A549 (cell line): ENCODE measurements around the gene AFF1. TPM values are rescaled to one million over a fixed set of nuclear protein-coding genes. Genes with fewer than 3 reads are reported as not detected.

Experiments
- ATAC-seq, 2 experiments: fragments of 200-7000 bp in 1 of 2; fragments of >200 bp in 1 of 2; cut with Nextera tagmentation in 1 of 2; cut with Tn5 transposase in 1 of 2; 3 replicates each; pipeline versions ENCODE4 v1.8.0 to v1.9.1; 2018 to 2020; ENCODE audit warnings: mild to moderate bottlenecking in 1 of 2, moderate library complexity in 1 of 2
- CTCF ChIA-PET: fragments of 300-600 bp; sonication (Branson Sonifier 250); formaldehyde crosslinking; extraction: SDS; loops from one replicate; lab custom pipeline; 2021; ENCODE audit warnings: antibody characterized with exemption, inconsistent platforms; lab: Yijun Ruan, JAX
- POLR2A ChIA-PET: fragments of 350-600 bp; formaldehyde crosslinking; extraction: SDS; loops from one replicate; lab custom pipeline; 2021; ENCODE audit warnings: antibody characterized with exemption, inconsistent platforms; lab: Yijun Ruan, JAX
- DNase-seq, 2 experiments: peaks; one replicate each; pipeline versions ENCODE4 v3.0.0 to v3.0.0-alpha.2; 2011 to 2016; ENCODE audit warnings: low read depth in 1 of 2, low spot score in 1 of 2
- FAIRE-seq: peaks from 2 replicates; lab custom pipeline; 2011; peaks lifted over from hg19 to GRCh38; lab: Jason Lieb, UNC
- H3K27ac ChIP-seq, 2 experiments: fragments of >200 bp; sonication (Bioruptor Twin); formaldehyde crosslinking; 3 replicates each; pipeline ENCODE4 v1.5.1; 2016 to 2017
- H3K4me1 ChIP-seq: fragments of >200 bp; sonication (Bioruptor Twin); formaldehyde crosslinking; 3 replicates; pipeline ENCODE4 v1.6.1; 2016
- H3K4me2 ChIP-seq: fragments of >200 bp; sonication (Bioruptor Twin); formaldehyde crosslinking; 3 replicates; pipeline ENCODE4 v1.6.1; 2016
- H3K4me3 ChIP-seq: fragments of >200 bp; sonication (Bioruptor Twin); formaldehyde crosslinking; 3 replicates; pipeline ENCODE4 v1.5.1; 2016
- H3K9me3 ChIP-seq: fragments of >200 bp; sonication (Bioruptor Twin); formaldehyde crosslinking; 3 replicates; pipeline ENCODE4 v1.6.1; 2016
- CEBPB ChIP-seq, 2 experiments: fragments of >200 bp in 1 of 2; sonication (Bioruptor Twin) in 1 of 2; formaldehyde crosslinking in 1 of 2; IDR thresholded peaks; 2 replicates each; pipeline ENCODE4 v1.6.1; 2012 to 2016
- EHF ChIP-seq: fragments of 250-450 bp; sonication (Bioruptor Pico); IDR thresholded peaks from 2 replicates; pipeline ENCODE4 v1.5.0; 2020; ENCODE audit warnings: mild to moderate bottlenecking
- ESRRA ChIP-seq: fragments of 150-350 bp; IDR thresholded peaks from 2 replicates; pipeline ENCODE4 v1.6.1; 2014; ENCODE audit warnings: mild to moderate bottlenecking, low read length, borderline replicate concordance
- FOSL2 ChIP-seq, 2 experiments: fragments of 450-650 bp in 1 of 2; fragments of >200 bp in 1 of 2; sonication (Bioruptor Twin) in 1 of 2; formaldehyde crosslinking; IDR thresholded peaks; 2 replicates each; pipeline versions ENCODE4 v1.5.0 to v1.6.1; 2016 to 2020; ENCODE audit warnings: mild to moderate bottlenecking in 1 of 2, moderate library complexity in 1 of 2
- FOXS1 ChIP-seq: fragments of 250-450 bp; sonication (Bioruptor Pico); IDR thresholded peaks from 2 replicates; pipeline ENCODE4 v1.5.0; 2020; ENCODE audit warnings: mild to moderate bottlenecking, moderate library complexity
- GATA3 ChIP-seq: IDR thresholded peaks from 2 replicates; pipeline ENCODE4 v1.6.1; 2012; ENCODE audit warnings: borderline replicate concordance
- HOXA7 ChIP-seq: fragments of 250-450 bp; sonication (Bioruptor Pico); IDR thresholded peaks from 2 replicates; pipeline ENCODE4 v1.5.0; 2020; ENCODE audit warnings: mild to moderate bottlenecking, moderate library complexity
- JUN ChIP-seq, 2 experiments: fragments of >200 bp; sonication (Bioruptor Twin); formaldehyde crosslinking; IDR thresholded peaks; 2 replicates in 1 of 2; 3 replicates in 1 of 2; pipeline ENCODE4 v1.6.1; 2016 to 2017
- JUNB ChIP-seq: fragments of >200 bp; sonication (Bioruptor Twin); formaldehyde crosslinking; IDR thresholded peaks from 2 replicates; pipeline ENCODE4 v1.6.1; 2016
- KDM5A ChIP-seq: fragments of 200-600 bp; sonication (generic); IDR thresholded peaks from 2 replicates; pipeline ENCODE4 v1.6.1; 2016; ENCODE audit warnings: antibody characterized with exemption, mild to moderate bottlenecking
- MAFK ChIP-seq: fragments of 450-650 bp; IDR thresholded peaks from 2 replicates; pipeline ENCODE4 v1.6.1; 2014; ENCODE audit not compliant: partially characterized antibody
- MYC ChIP-seq: IDR thresholded peaks from 2 replicates; pipeline ENCODE4 v1.6.1; 2012; ENCODE audit warnings: mild to moderate bottlenecking, inconsistent platforms, low read length, improper control_type of control experiment, borderline replicate concordance
- NFE2L2 ChIP-seq: fragments of 150-350 bp; conservative IDR thresholded peaks from 2 replicates; pipeline ENCODE4 v1.6.1; 2014; ENCODE audit warnings: low read length
- SREBF2 ChIP-seq: fragments of 450-650 bp; IDR thresholded peaks from 2 replicates; pipeline ENCODE4 v1.6.1; 2014; ENCODE audit warnings: mild to moderate bottlenecking, moderate library complexity
- TP53 ChIP-seq: fragments of 250-450 bp; sonication (Bioruptor Pico); IDR thresholded peaks from 2 replicates; pipeline ENCODE4 v1.5.0; 2021; ENCODE audit warnings: mild to moderate bottlenecking, moderate library complexity
- ZFP36 ChIP-seq: fragments of 450-650 bp; IDR thresholded peaks from 2 replicates; pipeline ENCODE4 v1.6.1; 2014; ENCODE audit warnings: borderline replicate concordance; ENCODE audit not compliant: partially characterized antibody
- WGBS: methylation state at CpG from one replicate; pipeline ENCODE4 v1.1.6; 2017; ENCODE audit errors: missing lambda C conversion rate; 5-methylcytosine and 5-hydroxymethylcytosine counted together
- polyA plus RNA-seq, 4 experiments: library from polyadenylated mRNA; depleted of rRNA in 3 of 4; stranded (reverse); fragments of >200 nt; fragmentation: RNase III in 1 of 4; extraction: RNeasy Plus Mini Kit Qiagen cat#74134 plus additional on column Dnase treatment in 1 of 4; gene quantifications; 2 replicates in 3 of 4; 3 replicates in 1 of 4; pipeline ENCODE4 v1.2.3, GENCODE V29; 2011 to 2017
- TF ChIP-seq, protein P1 (sequence below): fragments of >200 bp; sonication (Bioruptor Twin); formaldehyde crosslinking; IDR thresholded peaks from 2 replicates; pipeline ENCODE4 v1.6.1; 2016
- TF ChIP-seq, protein P2 (sequence below): IDR thresholded peaks from 2 replicates; pipeline ENCODE4 v1.6.1; 2012; ENCODE audit warnings: low read depth, borderline replicate concordance
- TF ChIP-seq, protein P3 (sequence below): fragments of 200-600 bp; sonication (generic); IDR thresholded peaks from 2 replicates; pipeline ENCODE4 v1.6.1; 2016; ENCODE audit warnings: antibody characterized with exemption, mild to moderate bottlenecking, moderate library complexity
- TF ChIP-seq, protein P4 (sequence below): fragments of >200 bp; sonication (Bioruptor Twin); formaldehyde crosslinking; IDR thresholded peaks from 3 replicates; pipeline ENCODE4 v1.6.1; 2016

The AFF1 gene
- polyA plus RNA-seq, 2 of the 4 experiments (the other 2 are of a cell fraction) = 13.7 to 15.4 TPM

DNA sequence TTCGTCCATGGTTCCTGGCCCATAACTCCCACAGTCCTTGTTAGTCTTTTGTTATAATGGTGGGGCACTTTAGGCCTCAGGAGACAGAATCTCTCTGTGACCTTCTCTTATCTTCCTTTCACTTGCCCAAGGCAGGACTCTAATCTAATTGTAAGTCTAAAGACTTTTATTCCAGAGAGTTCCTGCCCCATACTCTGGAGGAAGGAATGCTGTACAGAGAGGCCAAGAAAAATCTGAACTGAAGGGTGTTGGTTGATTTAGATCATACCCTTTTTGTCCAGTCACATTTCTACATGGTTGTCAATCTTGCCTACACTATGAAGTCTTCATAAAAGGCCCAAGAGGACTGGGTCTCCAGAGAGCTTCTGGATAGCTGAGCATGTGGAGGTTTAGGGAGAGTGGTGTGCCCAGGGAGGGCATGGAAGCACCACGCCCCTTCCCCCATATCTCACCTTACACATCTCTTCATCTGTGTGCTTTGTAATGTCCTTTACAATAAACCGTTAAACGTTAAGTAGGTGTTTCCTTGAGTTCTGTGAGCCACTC lies 84.5 kb downstream of the AFF1 start (continued):
- TF ChIP-seq, protein P1, sequence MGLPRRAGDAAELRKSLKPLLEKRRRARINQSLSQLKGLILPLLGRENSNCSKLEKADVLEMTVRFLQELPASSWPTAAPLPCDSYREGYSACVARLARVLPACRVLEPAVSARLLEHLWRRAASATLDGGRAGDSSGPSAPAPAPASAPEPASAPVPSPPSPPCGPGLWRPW = no peak
- TF ChIP-seq TP53 (no peak), MAFK (no peak)

DNA sequence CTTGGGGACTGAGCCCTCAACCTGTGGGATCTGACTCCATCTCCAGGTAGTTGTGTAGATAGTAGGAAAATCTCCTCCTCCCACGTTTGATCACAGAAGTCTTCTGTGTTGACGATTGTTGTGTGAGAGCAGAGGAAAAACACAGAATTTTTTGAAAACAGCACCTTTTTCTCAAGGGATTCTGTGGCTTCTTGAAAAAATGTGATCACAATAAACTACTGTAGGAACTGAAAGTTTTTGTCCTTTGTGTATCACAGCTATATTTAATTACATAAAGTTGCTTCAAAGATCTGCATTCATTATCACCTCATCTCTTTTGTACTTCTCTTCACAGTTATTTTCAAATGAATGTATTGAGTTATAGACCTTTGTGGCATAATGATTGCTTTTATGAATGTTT lies 85.1 kb downstream of the AFF1 start:
- no peak overlapping the region for H3K4me2 ChIP-seq
- ATAC-seq = no peak
- POLR2A ChIA-PET = no interaction called here
- CTCF ChIA-PET = no interaction called here
- no peak overlapping the region for H3K4me3 ChIP-seq
- DNase-seq = no peak
- H3K4me1 ChIP-seq = peaks cover 78% of the 10 kb centered on the region
- peak overlapping the region in 1 of 2 experiments; percentile 85; a peak in 2 of 6 replicates for H3K27ac ChIP-seq
- no peaks in the 10 kb centered on the region for H3K9me3 ChIP-seq
- 71% methylated on average over 2 of the region's 2 CpGs for WGBS
- no peak for FAIRE-seq
- TF ChIP-seq ESRRA (no peak), SREBF2 (no peak), MYC (no peak), JUN (IDR thresholded peaks at IDR 0.05) (no peak), NFE2L2 (no peak), ZFP36 (no peak), CEBPB (IDR thresholded peaks at IDR 0.05) (no peak), KDM5A (no peak), GATA3 (no peak), HOXA7 (no peak), JUNB (no peak), EHF (CRISPR knock-in tag) (no peak)
- TF ChIP-seq, protein P2, sequence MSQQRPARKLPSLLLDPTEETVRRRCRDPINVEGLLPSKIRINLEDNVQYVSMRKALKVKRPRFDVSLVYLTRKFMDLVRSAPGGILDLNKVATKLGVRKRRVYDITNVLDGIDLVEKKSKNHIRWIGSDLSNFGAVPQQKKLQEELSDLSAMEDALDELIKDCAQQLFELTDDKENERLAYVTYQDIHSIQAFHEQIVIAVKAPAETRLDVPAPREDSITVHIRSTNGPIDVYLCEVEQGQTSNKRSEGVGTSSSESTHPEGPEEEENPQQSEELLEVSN = no peak
- TF ChIP-seq, protein P3, sequence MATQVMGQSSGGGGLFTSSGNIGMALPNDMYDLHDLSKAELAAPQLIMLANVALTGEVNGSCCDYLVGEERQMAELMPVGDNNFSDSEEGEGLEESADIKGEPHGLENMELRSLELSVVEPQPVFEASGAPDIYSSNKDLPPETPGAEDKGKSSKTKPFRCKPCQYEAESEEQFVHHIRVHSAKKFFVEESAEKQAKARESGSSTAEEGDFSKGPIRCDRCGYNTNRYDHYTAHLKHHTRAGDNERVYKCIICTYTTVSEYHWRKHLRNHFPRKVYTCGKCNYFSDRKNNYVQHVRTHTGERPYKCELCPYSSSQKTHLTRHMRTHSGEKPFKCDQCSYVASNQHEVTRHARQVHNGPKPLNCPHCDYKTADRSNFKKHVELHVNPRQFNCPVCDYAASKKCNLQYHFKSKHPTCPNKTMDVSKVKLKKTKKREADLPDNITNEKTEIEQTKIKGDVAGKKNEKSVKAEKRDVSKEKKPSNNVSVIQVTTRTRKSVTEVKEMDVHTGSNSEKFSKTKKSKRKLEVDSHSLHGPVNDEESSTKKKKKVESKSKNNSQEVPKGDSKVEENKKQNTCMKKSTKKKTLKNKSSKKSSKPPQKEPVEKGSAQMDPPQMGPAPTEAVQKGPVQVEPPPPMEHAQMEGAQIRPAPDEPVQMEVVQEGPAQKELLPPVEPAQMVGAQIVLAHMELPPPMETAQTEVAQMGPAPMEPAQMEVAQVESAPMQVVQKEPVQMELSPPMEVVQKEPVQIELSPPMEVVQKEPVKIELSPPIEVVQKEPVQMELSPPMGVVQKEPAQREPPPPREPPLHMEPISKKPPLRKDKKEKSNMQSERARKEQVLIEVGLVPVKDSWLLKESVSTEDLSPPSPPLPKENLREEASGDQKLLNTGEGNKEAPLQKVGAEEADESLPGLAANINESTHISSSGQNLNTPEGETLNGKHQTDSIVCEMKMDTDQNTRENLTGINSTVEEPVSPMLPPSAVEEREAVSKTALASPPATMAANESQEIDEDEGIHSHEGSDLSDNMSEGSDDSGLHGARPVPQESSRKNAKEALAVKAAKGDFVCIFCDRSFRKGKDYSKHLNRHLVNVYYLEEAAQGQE = no peak
- TF ChIP-seq, protein P4, sequence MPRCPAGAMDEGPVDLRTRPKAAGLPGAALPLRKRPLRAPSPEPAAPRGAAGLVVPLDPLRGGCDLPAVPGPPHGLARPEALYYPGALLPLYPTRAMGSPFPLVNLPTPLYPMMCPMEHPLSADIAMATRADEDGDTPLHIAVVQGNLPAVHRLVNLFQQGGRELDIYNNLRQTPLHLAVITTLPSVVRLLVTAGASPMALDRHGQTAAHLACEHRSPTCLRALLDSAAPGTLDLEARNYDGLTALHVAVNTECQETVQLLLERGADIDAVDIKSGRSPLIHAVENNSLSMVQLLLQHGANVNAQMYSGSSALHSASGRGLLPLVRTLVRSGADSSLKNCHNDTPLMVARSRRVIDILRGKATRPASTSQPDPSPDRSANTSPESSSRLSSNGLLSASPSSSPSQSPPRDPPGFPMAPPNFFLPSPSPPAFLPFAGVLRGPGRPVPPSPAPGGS = no peak

DNA sequence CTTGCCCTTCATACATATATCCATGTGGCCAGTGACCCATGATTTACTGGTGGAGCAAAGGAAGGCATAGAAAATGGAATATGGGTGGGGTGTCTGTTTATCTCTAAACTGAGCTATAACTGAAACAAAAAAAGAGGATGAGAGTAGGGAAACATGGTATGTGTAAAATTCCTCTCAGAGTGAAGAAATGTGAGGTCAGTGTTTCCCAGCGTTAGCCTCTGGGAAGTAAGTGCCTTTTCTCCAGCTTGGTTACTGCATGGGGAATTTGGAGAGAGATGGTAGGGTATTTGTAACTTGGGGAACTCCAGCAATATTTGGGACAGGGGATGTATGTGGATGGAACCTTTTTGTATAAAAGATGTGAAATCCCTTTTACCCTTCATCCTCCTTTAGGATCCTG lies 89.4 kb downstream of the AFF1 start:
- CTCF ChIA-PET = no interaction called here
- DNase-seq = no peak
- Histone ChIP-seq H3K27ac (peak overlapping the region; percentile 10 to 71; a peak in 4 of 6 replicates), H3K4me1 (peaks cover 65% of the 10 kb centered on the region), H3K4me3 (no peak overlapping the region), H3K4me2 (no peak overlapping the region), H3K9me3 (no peaks in the 10 kb centered on the region)
- no peak for ATAC-seq
- no peak for FAIRE-seq
- POLR2A ChIA-PET = no interaction called here
- TF ChIP-seq FOXS1 (CRISPR knock-in tag) (no peak), CEBPB (IDR thresholded peaks at IDR 0.05) (no peak), FOSL2 (IDR thresholded peaks at IDR 0.05) (no peak), FOSL2 (CRISPR knock-in tag; IDR thresholded peaks at IDR 0.05) (no peak)
- TF ChIP-seq, protein P2 = no peak
- TF ChIP-seq, protein P3 = no peak
- WGBS = 93% methylated on average over 1 of the region's 1 CpG
